IPS DF 4.7 (cell line): ENCODE results near the gene GMFB.
A peak's percentile ranks its signal among the peaks of the same experiment; 100 is the strongest.
"Not testable (repeated sequence)": the region's sequence is repeated elsewhere in the genome, so short reads cannot be mapped to it uniquely, and the experiment has no call there.

ENCODE experiments used
- DNase-seq: peaks from one replicate; pipeline ENCODE4 v3.0.0-alpha.2; 2013; ENCODE audit warnings: low spot score; ENCODE audit errors: extremely low read depth

The GMFB gene

DNA sequence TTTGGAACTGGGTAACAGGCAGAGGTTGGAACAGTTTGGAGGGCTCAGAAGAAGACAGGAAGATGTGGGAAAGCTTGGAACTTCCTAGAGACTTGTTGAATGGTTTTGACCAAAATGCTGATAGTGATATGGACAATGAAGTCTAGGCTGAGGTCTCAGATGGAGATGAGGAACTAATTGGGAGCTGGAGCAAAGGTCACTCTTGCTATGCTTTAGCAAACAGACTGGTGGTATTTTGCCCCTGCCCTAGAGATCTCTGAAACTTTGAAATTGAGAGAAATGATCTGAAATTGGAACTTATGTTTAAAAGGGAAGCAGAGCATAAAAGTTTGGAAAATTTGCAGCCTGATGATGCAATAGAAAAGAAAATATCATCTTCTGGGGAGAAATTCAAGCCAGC lies 30.2 kb downstream of the GMFB start:
- not testable (repeated sequence) for DNase-seq

DNA sequence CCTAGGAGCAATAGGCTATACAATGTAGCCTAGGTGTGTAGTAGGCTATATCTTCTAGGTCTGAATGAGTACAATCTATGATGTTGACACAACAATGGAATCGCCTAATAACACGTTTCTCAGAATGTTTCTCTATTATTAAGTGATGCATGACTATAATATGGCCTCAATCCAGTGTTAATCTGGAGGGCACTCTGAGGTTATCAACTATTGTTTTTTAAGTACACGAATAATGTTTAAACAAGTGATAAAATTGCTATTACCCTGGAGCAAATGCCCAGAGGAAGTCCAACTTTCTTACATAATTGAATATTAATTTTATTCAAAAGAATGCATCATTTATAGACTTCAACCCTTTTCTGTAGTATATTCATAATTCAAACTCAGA lies 31.2 kb downstream of the GMFB start:
- DNase-seq: no peak

DNA sequence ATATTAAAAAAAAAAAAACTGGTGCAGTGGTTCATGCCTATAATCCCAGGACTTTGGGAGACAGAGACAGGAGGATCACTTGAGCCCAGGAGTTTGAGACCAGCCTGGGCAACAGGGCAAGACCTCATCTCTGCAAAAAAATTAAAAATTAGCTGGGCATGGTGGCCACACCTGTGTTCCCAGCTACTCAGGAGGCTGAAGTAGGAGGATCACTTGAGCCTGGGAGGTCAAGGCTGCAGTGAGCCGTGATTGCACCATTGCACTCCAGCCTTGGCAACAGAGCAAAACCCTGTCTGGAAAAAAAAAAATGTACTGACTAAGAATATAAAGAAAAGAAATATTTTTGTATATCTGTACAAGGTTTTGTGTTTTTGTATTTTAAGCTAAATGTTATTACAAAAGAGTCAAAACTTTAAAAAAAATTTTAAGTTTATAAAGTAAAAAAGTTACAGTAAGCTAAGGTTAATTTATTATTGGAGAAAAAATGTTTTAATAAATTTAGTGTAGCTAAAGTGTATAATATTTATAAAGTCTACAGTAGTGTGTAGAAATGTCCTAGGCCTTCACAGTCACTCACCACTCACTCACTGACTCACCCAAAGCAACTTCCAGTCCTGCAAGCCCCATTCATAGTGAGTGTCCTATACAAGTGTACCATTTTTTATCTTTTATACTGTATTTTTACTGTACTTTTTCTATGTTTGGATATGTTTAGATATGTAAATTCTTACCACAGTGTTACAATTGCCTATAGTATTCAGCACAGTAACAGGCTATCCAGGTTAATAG lies 31.8 kb downstream of the GMFB start:
- not testable (repeated sequence) for DNase-seq

DNA sequence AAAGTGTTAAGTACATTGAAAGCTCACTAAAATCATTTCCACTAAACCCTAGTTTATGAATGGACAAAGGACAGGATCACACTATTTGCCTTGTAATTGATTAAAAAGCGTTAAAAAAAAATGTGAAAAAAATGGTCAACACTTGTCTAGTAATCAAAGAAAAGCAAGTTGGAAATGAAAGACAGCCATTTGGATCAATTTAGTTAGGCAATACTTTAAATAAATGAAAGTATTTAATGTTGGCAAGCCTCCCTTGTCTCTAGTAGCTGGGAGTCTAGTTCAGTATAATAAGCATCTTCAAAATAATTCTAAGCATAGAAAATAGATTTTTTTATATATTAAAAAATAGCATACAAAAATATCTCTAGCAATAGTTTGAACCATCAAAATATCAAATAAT lies 33.4 kb downstream of the GMFB start:
- no peak for DNase-seq

DNA sequence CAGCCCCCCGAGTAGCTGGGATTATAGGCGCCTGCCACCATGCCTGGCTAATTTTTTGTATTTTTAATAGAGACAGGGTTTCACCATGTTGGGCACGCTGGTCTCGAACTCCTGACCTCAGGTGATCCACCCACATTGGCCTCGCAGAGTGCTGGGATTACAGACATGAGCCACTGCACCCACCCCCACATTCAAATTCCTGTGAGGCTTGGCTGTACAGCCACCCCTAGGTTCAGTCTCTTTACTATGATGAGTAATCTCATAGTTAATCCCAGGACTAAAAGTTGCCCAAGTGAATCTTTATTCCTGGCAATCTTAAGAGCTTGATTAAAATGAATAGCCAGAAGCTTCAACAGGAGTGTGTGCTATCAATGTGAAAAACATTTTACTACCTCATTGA lies 34.8 kb downstream of the GMFB start:
- not testable (repeated sequence) for DNase-seq

DNA sequence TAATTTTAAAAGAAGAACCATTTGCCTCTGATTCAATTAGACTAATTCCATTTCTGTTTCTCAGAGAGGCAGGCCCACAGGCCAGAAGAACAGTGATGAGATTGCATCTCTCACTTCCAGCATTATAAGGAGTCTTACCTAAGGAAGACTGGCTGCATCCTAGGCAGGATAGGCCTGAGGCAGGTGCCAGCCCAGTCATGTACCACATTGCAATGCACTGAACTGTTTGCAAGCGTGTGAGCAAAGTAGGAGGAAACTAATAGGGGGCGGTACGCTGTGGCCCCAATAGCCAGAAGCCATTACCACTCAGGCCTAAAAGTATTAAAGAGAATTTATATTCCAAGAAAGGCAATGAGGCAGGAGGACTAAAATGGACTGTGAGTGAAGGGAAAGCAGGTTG lies 35.5 kb downstream of the GMFB start:
- DNase-seq: no peak

DNA sequence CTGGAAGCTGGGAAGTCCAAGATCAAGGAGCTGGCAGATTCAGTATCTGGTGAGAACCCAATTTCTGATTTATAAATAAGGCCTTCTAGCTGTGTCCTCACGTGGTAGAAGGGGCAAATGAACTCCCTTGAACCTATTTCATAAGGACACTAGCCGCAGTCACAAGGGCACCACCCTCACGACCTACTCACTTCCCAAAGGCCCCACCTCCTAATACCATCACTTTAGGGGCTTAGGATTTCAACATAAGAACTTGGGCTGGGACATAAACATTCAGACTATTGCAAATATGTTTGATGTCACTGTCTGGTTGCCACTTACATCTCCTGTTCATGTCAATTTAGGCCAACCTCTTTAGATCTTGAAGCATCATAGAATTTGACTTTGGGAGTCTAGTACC lies 36.8 kb downstream of the GMFB start:
- no peak for DNase-seq

DNA sequence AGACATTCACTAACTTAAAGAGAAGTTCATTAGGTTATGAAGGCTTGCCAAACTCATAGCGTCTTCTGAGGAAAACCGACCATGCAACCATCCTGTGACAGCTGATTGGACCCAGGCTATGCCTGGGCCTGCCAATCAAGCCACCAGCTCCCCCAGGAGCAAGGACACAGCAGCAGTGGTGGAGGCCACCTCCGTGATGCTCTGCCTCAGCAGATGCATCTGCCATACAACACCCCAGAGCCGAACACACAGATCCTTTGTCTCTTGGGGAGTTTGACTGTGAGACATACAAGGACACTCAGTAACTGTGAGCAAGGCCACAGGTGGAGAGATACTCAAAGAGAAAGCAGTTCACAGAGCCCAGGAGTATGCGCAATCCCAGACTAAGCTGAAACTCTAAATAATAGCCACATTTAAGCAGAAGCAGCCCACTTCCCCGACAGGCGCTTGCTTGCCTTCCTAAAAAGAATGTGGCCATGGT lies 37.6 kb downstream of the GMFB start:
- DNase-seq: no peak

DNA sequence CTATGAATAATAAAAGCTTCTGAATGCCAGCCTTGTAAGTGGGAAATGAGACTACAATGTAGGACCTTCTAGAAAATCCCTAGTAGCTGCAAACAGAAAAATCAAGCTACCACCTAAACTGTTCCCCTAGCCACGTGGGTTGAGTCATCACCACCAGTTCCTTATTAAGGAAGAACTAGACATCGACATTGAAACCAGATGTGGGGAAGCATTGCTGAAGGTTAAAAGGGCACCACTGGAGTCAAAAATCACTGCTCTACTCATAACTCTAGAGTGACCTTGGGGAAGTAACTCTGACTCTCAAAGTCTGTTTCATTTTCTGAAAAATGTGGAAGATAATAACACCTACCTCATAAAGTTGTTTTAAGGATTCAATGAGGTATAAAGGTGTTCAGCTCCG lies 38.2 kb downstream of the GMFB start:
- DNase-seq: no peak

DNA sequence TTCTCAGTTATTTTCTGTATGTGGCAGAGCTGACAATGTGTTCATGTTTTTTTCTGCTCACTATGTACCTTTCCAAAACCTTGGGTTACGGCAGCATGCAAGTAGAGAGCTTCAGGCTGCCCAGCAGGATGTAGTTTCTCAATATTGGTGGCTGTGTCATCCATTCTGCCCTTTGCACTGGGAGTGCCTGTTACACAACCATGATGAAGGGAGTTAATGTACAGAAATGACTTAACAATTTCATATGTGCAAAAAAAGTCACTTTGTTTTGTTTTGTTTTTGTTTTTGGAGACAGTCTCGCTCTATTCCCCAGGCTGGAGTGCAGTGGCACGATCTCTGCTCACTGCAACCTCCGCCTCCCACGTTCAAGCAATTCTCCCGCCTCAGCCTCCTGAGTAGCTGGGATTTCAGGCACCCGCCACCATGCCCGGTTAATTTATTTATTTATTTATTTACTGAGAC lies 41.5 kb downstream of the GMFB start:
- no peak for DNase-seq

DNA sequence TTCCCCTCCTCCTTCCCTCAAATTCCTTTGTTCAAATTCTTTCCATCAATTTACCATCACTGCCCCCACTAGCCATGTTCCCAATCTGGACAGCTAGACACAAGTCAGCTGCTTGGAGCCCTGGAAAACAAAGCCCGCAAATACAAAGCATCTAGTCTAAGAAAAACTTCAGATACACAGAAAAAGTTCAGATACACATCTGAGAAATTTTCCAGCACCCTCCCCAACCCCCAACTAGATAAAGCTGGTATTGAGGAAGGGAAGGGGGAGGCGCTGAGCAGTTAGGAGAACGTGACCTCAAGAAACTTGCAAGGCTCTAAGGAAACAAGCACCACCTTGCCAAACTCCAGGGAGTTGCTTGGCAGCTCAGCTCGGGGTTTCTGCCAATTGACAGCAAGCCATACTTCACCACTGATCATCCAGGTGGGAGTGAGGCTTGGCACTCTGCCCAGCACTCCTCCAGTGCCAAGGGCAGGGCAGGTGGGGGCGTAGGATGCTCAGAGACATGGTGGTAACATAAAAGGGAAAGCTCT lies 42.6 kb downstream of the GMFB start:
- DNase-seq: no peak

DNA sequence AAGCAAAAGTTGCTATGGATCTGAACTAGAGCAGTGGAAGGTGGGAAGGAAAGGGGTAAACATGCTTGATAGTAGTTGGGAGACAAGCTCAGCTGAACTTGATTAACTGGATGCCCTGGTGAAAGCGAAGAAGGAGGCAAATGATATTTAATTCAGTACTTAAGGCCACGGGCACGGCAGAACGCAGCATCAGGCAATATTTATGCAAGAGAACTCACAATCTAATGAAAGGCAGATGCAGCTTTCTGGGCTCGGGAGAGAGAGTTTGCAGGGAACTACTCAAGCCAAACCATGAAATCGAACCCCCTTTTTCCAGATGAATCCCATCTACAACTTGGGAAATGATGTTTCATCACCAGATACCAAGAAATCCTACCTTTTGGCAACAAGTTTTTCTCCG lies 44.1 kb downstream of the GMFB start:
- no peak for DNase-seq

DNA sequence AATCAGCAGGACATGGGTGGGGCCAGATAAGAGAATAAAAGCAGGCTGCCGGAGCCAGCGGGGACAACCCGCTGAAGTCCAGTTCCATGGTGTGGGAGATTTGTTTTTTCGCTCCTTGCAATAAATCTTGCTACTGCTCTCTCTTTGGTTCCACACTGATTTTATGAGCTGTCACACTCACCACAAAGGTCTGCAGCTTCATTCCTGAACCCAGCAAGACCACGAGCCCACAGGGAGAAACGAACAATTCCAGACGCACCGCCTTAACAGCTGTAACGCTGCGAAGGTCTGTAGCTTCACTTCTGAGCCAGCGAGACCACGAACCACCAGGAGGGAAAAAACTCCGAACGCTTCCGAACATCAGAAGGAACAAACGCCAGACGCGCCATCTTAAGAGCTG lies 44.8 kb downstream of the GMFB start:
- no peak for DNase-seq

DNA sequence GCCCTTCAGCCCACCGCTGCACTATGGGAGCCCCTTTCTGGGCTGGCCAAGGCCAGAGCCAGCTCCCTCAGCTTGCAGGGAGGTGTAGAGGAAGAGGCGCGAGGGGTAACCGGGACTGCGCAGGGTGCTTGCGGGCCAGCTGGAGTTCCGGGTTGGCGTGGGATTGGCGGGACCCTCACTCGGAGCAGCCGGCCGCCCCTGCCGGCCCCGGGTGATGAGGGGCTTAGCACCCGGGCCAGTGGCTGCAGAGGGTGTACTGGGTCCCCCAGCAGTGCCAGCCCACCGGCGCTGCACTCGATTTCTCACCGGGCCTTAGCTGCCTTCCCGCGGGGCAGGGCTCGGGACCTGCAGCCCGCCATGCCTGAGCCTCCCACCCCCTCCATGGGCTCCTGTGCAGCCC lies 45.8 kb downstream of the GMFB start:
- not testable (repeated sequence) for DNase-seq

DNA sequence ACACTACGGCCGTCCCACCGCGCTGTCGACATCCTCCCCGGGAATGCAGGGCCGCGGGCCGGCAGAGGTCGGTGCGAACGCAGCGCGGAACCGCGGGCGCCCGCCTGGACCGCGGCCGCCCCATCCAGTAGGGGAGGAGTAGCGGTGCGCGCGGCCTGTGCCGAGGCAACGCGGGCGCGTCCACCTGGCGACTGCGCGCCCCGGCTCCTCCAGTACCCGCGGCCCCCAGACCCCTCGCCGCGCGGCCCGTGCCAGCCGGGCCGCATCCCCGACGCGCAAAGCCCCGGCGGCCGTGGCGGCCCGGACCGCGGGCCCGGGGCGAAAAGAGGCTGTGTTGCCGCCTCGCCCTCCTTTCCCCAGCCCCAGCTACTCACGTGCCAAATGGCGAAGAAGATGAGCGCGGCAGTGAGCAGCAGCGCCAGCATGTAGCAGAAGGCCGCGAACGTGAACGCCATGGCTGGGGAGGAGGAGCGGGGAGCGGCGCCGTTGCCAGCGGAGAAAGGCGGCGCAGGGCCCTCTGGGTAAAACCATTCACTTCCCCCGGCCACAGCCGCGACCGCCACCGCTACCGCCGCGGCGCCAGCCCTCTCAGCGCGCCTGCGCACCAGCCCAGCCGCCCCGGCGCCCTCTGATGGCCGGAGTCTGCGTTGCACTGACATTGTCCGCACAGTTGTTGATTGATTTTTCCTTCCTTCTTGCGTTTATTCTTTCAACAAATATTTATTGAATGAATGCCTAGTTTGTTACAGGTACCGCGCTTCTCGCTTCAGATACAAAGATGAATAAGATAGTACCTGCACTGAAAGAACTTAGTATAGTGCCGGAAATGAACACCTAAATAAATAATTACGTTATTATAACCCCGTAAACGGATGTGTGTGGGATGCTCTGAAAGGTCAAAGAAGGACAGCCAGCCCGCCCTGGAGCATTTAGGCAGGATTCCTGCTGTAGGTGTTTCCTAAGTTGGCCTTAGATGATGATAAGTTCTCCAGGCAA lies 47.6 kb downstream of the GMFB start, which contains the start of gene CNIH1:
CNIH1 (minus strand) TSS at position 502 of the 996 bp plus-strand sequence; CDS start at position 455, 47 bp downstream.
- DNase-seq: peak; percentile 44

DNA sequence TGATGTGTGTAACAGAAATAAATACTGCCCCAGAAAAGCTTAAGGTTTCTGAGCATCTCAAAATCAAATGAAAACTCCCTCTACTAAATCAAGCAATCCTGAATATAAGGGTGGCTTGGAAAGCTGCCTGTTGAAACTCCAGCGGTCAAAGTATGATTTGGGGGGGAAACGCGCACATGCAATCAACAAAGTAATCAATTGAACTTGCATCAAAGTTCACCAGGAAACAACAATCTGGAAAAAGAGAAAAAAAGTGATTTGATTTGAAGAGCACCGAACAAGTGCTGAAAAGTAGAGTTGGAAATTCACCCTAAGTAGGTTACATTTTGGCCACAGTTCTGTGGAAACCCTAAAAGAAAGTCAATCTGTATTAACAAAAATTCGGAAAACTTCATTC lies 48.3 kb downstream of the GMFB start:
- no peak for DNase-seq

DNA sequence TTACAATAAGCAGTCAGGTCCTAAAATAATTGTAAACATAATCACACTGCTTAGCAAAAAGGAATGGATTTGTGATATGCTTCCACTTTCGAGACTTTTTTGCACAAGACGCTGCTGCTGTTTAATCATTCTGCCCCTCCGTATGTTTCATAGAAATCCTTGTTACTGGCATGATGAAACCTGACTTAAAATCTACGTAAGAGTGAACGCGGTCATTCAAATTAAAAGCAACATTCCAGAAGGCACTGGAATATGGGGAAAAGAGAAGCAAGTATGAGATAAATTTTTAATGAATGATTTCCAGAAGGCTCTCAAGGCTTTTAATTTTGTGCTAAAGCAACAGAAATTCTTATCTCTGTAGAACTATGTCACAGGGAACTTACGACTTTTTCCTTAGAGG lies 48.7 kb downstream of the GMFB start:
- DNase-seq: no peak

DNA sequence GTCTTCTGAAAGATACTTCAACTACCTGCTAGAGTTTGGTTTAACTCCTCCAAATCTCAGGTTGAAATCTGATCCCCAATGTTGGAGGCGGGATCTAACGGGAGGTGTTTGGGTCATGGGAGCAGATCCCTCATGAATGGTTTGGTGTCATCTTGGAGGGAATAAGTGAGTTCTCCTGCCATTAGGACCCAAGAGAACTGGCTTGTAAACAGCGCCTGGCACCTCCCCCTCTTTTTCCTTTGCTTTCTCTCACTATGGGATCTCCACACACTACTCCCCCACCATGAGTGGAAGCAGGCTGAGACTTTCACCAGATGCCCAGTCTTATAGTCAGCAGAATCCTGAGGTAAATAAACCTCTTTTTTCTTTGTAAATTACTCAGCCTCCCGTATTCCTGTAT lies 50.1 kb downstream of the GMFB start:
- no peak for DNase-seq

DNA sequence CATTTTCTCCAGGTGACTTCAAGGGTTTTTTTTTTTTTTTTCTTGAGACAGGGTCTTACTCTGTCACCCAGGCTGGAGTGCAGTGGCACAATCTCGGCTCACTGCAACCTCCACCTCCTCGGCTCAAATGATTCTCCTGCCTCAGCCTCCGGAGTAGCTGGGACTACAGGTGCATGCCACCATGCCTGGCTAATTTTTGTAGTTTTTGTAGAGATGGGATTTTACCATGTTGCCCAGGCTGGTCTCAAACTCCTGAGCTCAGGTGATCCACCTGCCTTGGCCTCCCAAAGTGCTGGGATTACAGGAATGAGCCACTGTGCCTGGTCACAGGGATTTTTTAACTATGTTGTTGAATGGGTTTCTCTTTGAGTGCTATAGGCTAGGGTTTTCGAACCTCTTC lies 50.8 kb downstream of the GMFB start:
- DNase-seq: not testable (repeated sequence)

DNA sequence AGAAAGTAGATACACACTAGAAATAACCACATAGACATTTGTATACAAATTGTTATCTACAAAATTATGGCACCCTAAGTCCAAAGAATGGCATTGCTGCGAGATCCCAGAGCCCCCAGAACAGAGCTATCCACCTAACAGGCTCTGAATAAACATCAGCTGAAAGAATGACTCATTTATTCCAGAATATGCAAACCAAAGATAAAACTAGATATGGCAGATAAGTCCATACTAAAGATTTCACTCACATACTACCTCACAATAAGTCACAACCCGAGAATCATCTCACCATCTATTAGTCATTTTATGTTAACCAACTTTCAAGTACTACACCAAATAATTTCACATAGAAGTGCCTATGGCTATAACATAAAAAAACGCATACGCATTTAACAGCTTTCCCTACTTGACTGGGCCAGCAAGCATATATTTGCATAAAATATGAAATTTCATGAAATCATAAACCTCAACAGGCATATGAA lies 53.2 kb downstream of the GMFB start:
- DNase-seq: no peak

DNA sequence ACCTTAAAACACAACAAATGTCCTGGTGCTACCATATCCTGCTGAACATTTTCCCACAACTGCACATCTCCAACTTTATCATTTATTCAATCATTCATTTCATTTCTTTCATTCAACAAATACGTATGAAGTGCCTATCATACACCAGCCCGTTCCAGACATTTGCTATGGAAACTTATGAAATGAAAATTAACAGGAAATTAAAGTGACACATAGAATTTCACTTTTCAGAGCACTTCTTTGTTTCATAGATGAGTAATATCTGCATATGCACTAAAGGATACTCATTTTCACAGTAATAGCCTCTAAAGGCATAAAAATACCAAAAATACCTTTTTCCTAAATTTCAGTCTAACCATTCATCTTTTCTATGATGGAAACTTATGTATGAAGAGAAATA lies 60.3 kb downstream of the GMFB start:
- DNase-seq: no peak

DNA sequence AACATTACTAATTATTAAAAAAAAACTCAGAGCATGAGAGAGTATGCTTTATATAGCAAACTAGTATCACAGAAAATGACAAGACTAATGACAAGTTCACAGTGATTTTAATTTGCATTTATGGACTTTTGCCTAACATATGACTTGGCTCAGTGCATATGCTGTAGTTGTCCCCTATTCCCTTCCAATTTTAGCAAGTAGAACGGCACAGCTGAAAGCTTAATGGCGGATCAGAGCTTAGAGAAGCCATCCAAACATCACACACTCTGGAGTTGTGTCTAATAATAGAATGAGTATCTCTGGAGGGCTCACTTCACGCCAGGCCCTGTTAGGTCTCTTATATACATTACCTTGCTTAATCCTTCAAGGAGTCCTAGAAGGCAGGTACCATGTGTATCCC lies 60.9 kb downstream of the GMFB start:
- DNase-seq: no peak
